Liver (tissue), 9 donors: ENCODE results near the gene PATL1. TPM values are rescaled to one million over a fixed set of nuclear protein-coding genes. Genes with fewer than 3 reads are reported as not detected.

ENCODE experiments used
- DNase-seq: peaks from one replicate; pipeline ENCODE4 v3.0.0-alpha.2; 2017; ENCODE audit warnings: low spot score
- H3K27ac ChIP-seq, 2 donors: one replicate each; pipeline ENCODE4 v1.7.0; 2013; ENCODE audit warnings: inconsistent platforms in 2 of 2, low read length in 2 of 2, control low read depth in 1 of 2, low read depth in 1 of 2, mild to moderate bottlenecking in 1 of 2
- H3K27me3 ChIP-seq, 4 donors: one replicate each; pipeline versions ENCODE4 v1.6.1 to v1.7.0; 2013; ENCODE audit warnings: low read length in 3 of 4, inconsistent platforms in 1 of 4, mild to moderate bottlenecking in 1 of 4, moderate library complexity in 1 of 4; ENCODE audit not compliant: control insufficient read depth in 4 of 4, insufficient read depth in 4 of 4
- H3K36me3 ChIP-seq, 4 donors: one replicate each; pipeline versions ENCODE4 v1.6.1 to v1.7.0; 2013; ENCODE audit warnings: low read length in 3 of 4, mild to moderate bottlenecking in 3 of 4, low read depth in 1 of 4, moderate library complexity in 1 of 4; ENCODE audit not compliant: control insufficient read depth in 4 of 4, insufficient read depth in 3 of 4
- H3K4me1 ChIP-seq, 4 donors: one replicate each; pipeline versions ENCODE4 v1.6.1 to v1.7.0; 2013; ENCODE audit warnings: low read length in 3 of 4, mild to moderate bottlenecking in 3 of 4, moderate library complexity in 1 of 4; ENCODE audit not compliant: control insufficient read depth in 4 of 4, insufficient read depth in 4 of 4
- H3K4me3 ChIP-seq, 3 donors: one replicate each; pipeline versions ENCODE4 v1.6.1 to v1.7.0; 2013; ENCODE audit warnings: low read length in 3 of 3, control low read depth in 1 of 3, low read depth in 1 of 3, mild to moderate bottlenecking in 1 of 3
- H3K9ac ChIP-seq, 2 donors: one replicate each; pipeline ENCODE4 v1.7.0; 2013; ENCODE audit warnings: low read length in 2 of 2, mild to moderate bottlenecking in 2 of 2, moderate library complexity in 2 of 2, control low read depth in 1 of 2, low read depth in 1 of 2
- H3K9me3 ChIP-seq, 4 donors: one replicate each; pipeline versions ENCODE4 v1.6.1 to v1.7.0; 2013; ENCODE audit warnings: low read length in 3 of 4; ENCODE audit not compliant: control insufficient read depth in 4 of 4
- CTCF ChIP-seq: fragments of 150-350 bp; IDR thresholded peaks from 2 replicates; pipeline ENCODE4 v1.5.1; 2017; ENCODE audit warnings: improper control_type of control experiment, low read depth, low read length; ENCODE audit not compliant: missing input control
- EGR1 ChIP-seq, 2 donors: IDR thresholded peaks; 2 replicates each; pipeline ENCODE4 v1.6.1; 2016 to 2018; ENCODE audit warnings: antibody characterized with exemption in 2 of 2, low read depth in 2 of 2
- FOXA1 ChIP-seq: IDR thresholded peaks from 2 replicates; pipeline ENCODE4 v1.6.1; 2016; ENCODE audit warnings: antibody characterized with exemption
- GABPA ChIP-seq, 2 donors: IDR thresholded peaks in 1 of 2; conservative IDR thresholded peaks in 1 of 2; 2 replicates each; pipeline ENCODE4 v1.6.1; 2016; ENCODE audit warnings: antibody characterized with exemption in 2 of 2, mild to moderate bottlenecking in 1 of 2, moderate library complexity in 1 of 2
- HNF4G ChIP-seq: IDR thresholded peaks from 2 replicates; pipeline ENCODE4 v1.6.1; 2016; ENCODE audit warnings: antibody characterized with exemption
- JUND ChIP-seq, 2 donors: IDR thresholded peaks; 2 replicates each; pipeline ENCODE4 v1.6.1; 2016; ENCODE audit warnings: antibody characterized with exemption in 2 of 2
- NR2F2 ChIP-seq: IDR thresholded peaks from 2 replicates; pipeline ENCODE4 v1.6.1; 2016; ENCODE audit warnings: antibody characterized with exemption
- RAD21 ChIP-seq, 2 donors: IDR thresholded peaks; 2 replicates each; pipeline ENCODE4 v1.6.1; 2016; ENCODE audit warnings: antibody characterized with exemption in 2 of 2, mild to moderate bottlenecking in 2 of 2
- RXRA ChIP-seq, 2 donors: IDR thresholded peaks; 2 replicates each; pipeline ENCODE4 v1.6.1; 2017 to 2018; ENCODE audit warnings: antibody characterized with exemption in 2 of 2, mild to moderate bottlenecking in 1 of 2
- TAF1 ChIP-seq: conservative IDR thresholded peaks from 2 replicates; pipeline ENCODE4 v1.6.1; 2016; ENCODE audit warnings: antibody characterized with exemption, mild to moderate bottlenecking
- YY1 ChIP-seq: IDR thresholded peaks from 2 replicates; pipeline ENCODE4 v1.6.1; 2016; ENCODE audit warnings: antibody characterized with exemption, mild to moderate bottlenecking
- ZBTB33 ChIP-seq: IDR thresholded peaks from 2 replicates; pipeline ENCODE4 v1.6.1; 2016; ENCODE audit warnings: antibody characterized with exemption
- WGBS: extraction: QIAGEN DNeasy Blood & Tissue Kit; methylation state at CpG from one replicate; pipeline ENCODE4 v1.1.7; 2013; 5-methylcytosine and 5-hydroxymethylcytosine counted together
- polyA plus RNA-seq, 2 donors: library from polyadenylated mRNA; stranded (reverse) in 1 of 2; unstranded in 1 of 2; fragments of 200-250 nt in 1 of 2; fragments of >200 nt in 1 of 2; fragmentation: Nextera tagmentation in 1 of 2; extraction: Ambion mirVana in 1 of 2; gene quantifications; one replicate each; pipeline versions ENCODE4 v1.2.1 to v1.2.3, GENCODE V29; 2013 to 2015
- total RNA-seq, 2 donors: library from RNA; depleted of rRNA; stranded (reverse); fragments of >200 nt; gene quantifications; one replicate each; pipeline ENCODE4 v1.2.3, GENCODE V29; 2014
- TF ChIP-seq, protein P1 (sequence below): IDR thresholded peaks from 2 replicates; pipeline ENCODE4 v1.6.1; 2016; ENCODE audit warnings: antibody characterized with exemption
- TF ChIP-seq, protein P2 (sequence below): IDR thresholded peaks from 2 replicates; pipeline ENCODE4 v1.6.1; 2016; ENCODE audit warnings: antibody characterized with exemption
- TF ChIP-seq, protein P3 (sequence below): IDR thresholded peaks from 2 replicates; pipeline ENCODE4 v1.6.1; 2016; ENCODE audit warnings: antibody characterized with exemption, mild to moderate bottlenecking
- donor health status: healthy.
- donor health status: healthy.
- donor health status: healthy.
- donor health status: healthy.
- donor health status: healthy.

Gene PATL1
- total and polyA plus RNA-seq, 4 donors: 4.9 to 14.7 (median 12.4) TPM

- Histone ChIP-seq H3K9me3 (no peaks in the 10 kb centered on the region), H3K27ac (no peak overlapping the region), H3K4me1 (peaks cover 2 to 40% (median 12%) of the 10 kb centered on the region in 4 donors), H3K9ac (no peak overlapping the region), H3K36me3 (peaks cover 15 to 50% (median 43%) of the 10 kb centered on the region in 4 donors), H3K27me3 (no peaks in the 10 kb centered on the region), H3K4me3 (no peak overlapping the region)
- WGBS: 95% methylated on average over 6 of the region's 6 CpGs
- DNase-seq: no peak
- TF ChIP-seq ZBTB33 (no peak), HNF4G (no peak), RAD21 (IDR thresholded peaks at IDR 0.05) (no peak), RXRA (IDR thresholded peaks at IDR 0.05) (no peak), YY1 (no peak)
Measured at GRCh38 chr11:59607703-59608454, 61.0 kb downstream of the PATL1 start.

GRCh38 chr11:59602432-59602831, 66.4 kb downstream of the PATL1 start:
- Histone ChIP-seq H3K27ac (peak overlapping the region; percentile 73 to 82), H3K27me3 (no peaks in the 10 kb centered on the region), H3K9me3 (no peaks in the 10 kb centered on the region), H3K36me3 (peaks cover 11 to 57% (median 53%) of the 10 kb centered on the region in 4 donors), H3K4me3 (no peak overlapping the region), H3K4me1 (peaks cover 3 to 22% (median 16%) of the 10 kb centered on the region in 4 donors), H3K9ac (no peak overlapping the region)
- DNase-seq: no peak
- TF ChIP-seq NR2F2 (no peak), EGR1 (IDR thresholded peaks at IDR 0.05; ENCODE audit: low read depth in 2 of 2) (no peak), TAF1 (no peak), RAD21 (IDR thresholded peaks at IDR 0.05) (no peak), GABPA (IDR thresholded peaks at IDR 0.05 in 1 of 2, conservative IDR thresholded peaks at IDR 0.05 in 1 of 2) (no peak), CTCF (no peak), FOXA1 (no peak), RXRA (IDR thresholded peaks at IDR 0.05) (no peak), JUND (IDR thresholded peaks at IDR 0.05) (no peak), ZBTB33 (no peak), YY1 (no peak)
- TF ChIP-seq, protein P1, sequence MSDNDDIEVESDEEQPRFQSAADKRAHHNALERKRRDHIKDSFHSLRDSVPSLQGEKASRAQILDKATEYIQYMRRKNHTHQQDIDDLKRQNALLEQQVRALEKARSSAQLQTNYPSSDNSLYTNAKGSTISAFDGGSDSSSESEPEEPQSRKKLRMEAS: no peak
- TF ChIP-seq, protein P2, sequence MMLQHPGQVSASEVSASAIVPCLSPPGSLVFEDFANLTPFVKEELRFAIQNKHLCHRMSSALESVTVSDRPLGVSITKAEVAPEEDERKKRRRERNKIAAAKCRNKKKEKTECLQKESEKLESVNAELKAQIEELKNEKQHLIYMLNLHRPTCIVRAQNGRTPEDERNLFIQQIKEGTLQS: no peak
- TF ChIP-seq, protein P3, sequence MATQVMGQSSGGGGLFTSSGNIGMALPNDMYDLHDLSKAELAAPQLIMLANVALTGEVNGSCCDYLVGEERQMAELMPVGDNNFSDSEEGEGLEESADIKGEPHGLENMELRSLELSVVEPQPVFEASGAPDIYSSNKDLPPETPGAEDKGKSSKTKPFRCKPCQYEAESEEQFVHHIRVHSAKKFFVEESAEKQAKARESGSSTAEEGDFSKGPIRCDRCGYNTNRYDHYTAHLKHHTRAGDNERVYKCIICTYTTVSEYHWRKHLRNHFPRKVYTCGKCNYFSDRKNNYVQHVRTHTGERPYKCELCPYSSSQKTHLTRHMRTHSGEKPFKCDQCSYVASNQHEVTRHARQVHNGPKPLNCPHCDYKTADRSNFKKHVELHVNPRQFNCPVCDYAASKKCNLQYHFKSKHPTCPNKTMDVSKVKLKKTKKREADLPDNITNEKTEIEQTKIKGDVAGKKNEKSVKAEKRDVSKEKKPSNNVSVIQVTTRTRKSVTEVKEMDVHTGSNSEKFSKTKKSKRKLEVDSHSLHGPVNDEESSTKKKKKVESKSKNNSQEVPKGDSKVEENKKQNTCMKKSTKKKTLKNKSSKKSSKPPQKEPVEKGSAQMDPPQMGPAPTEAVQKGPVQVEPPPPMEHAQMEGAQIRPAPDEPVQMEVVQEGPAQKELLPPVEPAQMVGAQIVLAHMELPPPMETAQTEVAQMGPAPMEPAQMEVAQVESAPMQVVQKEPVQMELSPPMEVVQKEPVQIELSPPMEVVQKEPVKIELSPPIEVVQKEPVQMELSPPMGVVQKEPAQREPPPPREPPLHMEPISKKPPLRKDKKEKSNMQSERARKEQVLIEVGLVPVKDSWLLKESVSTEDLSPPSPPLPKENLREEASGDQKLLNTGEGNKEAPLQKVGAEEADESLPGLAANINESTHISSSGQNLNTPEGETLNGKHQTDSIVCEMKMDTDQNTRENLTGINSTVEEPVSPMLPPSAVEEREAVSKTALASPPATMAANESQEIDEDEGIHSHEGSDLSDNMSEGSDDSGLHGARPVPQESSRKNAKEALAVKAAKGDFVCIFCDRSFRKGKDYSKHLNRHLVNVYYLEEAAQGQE: no peak
- WGBS: 85% methylated on average over 6 of the region's 6 CpGs
